GM12875 (cell line): ENCODE results near the gene IL17D.

ENCODE experiments used
- H3K4me3 ChIP-seq: one replicate; pipeline ENCODE4 v1.5.1; 2011; ENCODE audit warnings: low read depth, low read length, control low read depth
- TF ChIP-seq, protein P1 (sequence below): IDR thresholded peaks from 2 replicates; pipeline ENCODE4 v1.5.1; 2011; ENCODE audit warnings: low read depth, mild to moderate bottlenecking, control low read depth, inconsistent platforms, low read length, moderate library complexity, borderline replicate concordance; ENCODE audit not compliant: insufficient read depth

Gene IL17D

DNA sequence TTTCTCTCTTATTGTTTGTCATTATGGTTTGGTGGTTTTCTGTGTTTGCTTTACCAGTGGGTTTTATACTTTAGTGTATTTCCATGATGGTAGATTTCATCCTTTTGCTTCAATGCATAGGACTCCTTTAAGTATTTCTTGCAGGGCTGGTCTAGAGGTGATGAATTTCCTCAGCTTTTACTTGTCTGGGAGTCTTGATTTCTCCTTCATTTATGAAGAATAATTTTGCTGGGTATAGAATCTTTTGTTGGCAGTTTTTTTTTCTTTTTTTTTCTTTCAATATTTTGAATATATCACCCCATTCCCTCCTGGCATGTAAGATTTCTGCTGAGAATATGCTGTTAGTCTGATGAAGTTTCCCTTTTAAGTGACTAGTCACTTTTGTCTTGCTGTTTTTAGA, 50.5 kb downstream of the IL17D start:
- H3K4me3 ChIP-seq = no peak overlapping the region
- TF ChIP-seq, protein P1, sequence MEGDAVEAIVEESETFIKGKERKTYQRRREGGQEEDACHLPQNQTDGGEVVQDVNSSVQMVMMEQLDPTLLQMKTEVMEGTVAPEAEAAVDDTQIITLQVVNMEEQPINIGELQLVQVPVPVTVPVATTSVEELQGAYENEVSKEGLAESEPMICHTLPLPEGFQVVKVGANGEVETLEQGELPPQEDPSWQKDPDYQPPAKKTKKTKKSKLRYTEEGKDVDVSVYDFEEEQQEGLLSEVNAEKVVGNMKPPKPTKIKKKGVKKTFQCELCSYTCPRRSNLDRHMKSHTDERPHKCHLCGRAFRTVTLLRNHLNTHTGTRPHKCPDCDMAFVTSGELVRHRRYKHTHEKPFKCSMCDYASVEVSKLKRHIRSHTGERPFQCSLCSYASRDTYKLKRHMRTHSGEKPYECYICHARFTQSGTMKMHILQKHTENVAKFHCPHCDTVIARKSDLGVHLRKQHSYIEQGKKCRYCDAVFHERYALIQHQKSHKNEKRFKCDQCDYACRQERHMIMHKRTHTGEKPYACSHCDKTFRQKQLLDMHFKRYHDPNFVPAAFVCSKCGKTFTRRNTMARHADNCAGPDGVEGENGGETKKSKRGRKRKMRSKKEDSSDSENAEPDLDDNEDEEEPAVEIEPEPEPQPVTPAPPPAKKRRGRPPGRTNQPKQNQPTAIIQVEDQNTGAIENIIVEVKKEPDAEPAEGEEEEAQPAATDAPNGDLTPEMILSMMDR = no peak

DNA sequence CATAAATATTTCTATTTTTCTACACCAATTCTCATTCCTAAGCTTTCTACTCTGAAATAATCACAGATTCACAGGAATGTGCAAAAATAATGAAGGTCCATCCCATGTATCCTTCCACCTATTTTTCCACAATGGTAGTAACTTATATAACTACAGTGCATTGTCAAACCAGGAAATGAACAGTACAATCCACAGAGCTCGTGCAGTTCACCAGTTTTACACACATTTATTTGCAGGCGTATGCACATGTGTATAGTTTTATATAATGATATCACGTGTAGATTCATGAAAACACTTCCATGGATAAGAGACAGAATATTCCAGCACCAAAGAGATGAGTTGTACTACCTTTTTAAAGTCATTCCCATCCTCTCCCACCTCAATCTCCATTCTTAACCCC, 57.4 kb downstream of the IL17D start:
- TF ChIP-seq, protein P1 = no peak
- H3K4me3 ChIP-seq = no peak overlapping the region

DNA sequence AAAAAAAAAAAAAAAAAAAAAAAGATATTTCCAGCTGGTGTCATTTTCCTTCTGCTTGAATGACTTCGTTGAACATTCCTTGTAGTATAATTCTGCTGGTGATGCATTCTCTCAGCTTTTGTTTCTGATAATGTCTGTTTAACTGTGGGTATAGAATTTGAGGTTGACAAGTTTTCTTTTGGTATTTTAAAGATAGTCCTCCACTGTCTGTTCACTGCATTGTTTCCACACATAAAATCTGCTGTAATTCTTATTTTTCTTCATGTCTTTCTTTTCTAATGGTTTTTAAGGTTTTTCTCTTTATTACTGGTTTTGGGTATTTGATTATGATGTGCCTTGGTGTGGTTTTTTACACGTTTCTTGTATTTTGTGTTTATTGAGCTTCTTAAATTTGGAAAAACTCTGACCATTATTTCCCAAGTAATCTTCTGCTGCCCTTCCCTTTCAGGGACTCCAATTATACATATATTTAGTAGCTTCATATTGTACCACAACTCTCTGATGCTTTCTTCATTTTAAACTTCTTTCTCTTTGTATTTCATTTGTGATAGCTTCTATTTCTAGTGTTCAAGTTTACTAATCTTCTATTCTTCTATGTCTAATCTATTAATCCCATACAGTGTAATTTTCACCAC, 63.9 kb downstream of the IL17D start:
- H3K4me3 ChIP-seq = no peak overlapping the region
- TF ChIP-seq, protein P1 = no peak

DNA sequence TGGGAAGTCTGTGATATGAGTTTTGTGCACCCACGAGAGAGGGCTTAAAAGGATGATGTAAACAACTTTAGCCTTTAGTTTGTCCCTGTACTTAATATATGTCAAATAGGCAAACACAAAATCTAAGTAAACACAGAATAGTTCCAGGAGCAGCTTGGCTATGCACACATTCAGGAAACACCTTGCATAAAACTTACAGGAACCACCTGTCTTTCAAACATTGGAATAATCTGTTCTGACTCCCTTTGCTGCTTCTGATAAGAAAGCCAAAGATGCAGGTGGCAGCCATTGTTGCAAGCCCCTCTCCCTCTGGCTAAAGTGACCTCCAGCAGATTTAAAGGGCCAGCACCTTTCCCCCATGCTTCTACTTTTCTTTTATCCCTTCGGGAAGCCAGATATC, 65.6 kb downstream of the IL17D start:
- TF ChIP-seq, protein P1 = no peak

DNA sequence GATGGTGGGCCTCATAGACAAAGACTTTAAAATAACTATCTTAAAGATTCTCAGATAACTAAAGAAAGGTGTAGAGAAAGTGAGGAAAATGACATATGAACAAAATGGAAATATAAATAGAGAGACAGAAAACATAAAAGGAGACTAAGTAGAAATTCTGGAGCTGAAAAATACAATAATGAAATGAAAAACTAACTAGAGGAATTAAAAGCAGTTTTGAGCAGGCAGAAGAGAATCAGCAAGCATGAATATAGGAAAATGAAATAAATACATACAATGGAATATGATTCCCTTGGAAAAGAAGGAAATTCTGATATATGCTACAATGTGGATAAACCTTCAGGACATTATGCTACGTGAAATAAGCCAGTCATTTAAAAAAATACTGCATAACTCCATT, 66.3 kb downstream of the IL17D start:
- TF ChIP-seq, protein P1 = no peak
- no peak overlapping the region for H3K4me3 ChIP-seq

More for the DNA sequence above, 65.6 kb downstream of the IL17D start:
- no peak overlapping the region for H3K4me3 ChIP-seq
